NB4 (cell line): ENCODE data around the gene MICAL2.

Experiments
- DNase-seq: peaks from one replicate; pipeline ENCODE4 v3.0.0; 2010; ENCODE audit warnings: low read depth
- H3K4me3 ChIP-seq: one replicate; pipeline ENCODE4 v1.5.1; 2011; ENCODE audit warnings: mild to moderate bottlenecking, low read depth, low read length, moderate library complexity
- CTCF ChIP-seq: IDR thresholded peaks from one replicate; pipeline ENCODE4 v1.5.1; 2012; ENCODE audit warnings: low read depth, low read length
- MAX ChIP-seq: IDR thresholded peaks from 2 replicates; pipeline ENCODE4 v1.6.1; 2011; ENCODE audit warnings: low read depth, low read length
- MYC ChIP-seq: IDR thresholded peaks from 2 replicates; pipeline ENCODE4 v1.6.1; 2011; ENCODE audit warnings: low read depth, low read length
- POLR2A ChIP-seq: IDR thresholded peaks from 2 replicates; pipeline ENCODE4 v1.6.1; 2011; ENCODE audit warnings: mild to moderate bottlenecking; ENCODE audit not compliant: insufficient read length; ENCODE audit errors: extremely low read depth

The MICAL2 gene

GRCh38 chr11:12170984-12171383 is 60.6 kb downstream of the MICAL2 start:
- H3K4me3 ChIP-seq, result no peak overlapping the region
- DNase-seq, result no peak
- TF ChIP-seq MYC, result no peak
- TF ChIP-seq POLR2A, result no peak
- TF ChIP-seq CTCF, result no peak
- TF ChIP-seq MAX, result no peak

GRCh38 chr11:12171921-12172320 is 61.5 kb downstream of the MICAL2 start:
- TF ChIP-seq MAX, result no peak
- no peak for TF ChIP-seq POLR2A
- TF ChIP-seq CTCF, result no peak
- TF ChIP-seq MYC, result no peak
- DNase-seq, result no peak
- no peak overlapping the region for H3K4me3 ChIP-seq

GRCh38 chr11:12172493-12173013 is 62.2 kb downstream of the MICAL2 start:
- no peak for TF ChIP-seq MAX
- DNase-seq, result no peak
- H3K4me3 ChIP-seq, result no peak overlapping the region

GRCh38 chr11:12173111-12173510 is 62.7 kb downstream of the MICAL2 start:
- H3K4me3 ChIP-seq, result no peak overlapping the region
- no peak for TF ChIP-seq POLR2A
- TF ChIP-seq MYC, result no peak
- no peak for DNase-seq

- no peak overlapping the region for H3K4me3 ChIP-seq
- DNase-seq, result no peak
- no peak for TF ChIP-seq MYC
Observed at GRCh38 chr11:12174128-12174476, 63.7 kb downstream of the MICAL2 start.

GRCh38 chr11:12174477-12175143 is 64.2 kb downstream of the MICAL2 start:
- peak; percentile 79 for DNase-seq
- TF ChIP-seq MAX, result no peak
- no peak for TF ChIP-seq MYC
- no peak overlapping the region for H3K4me3 ChIP-seq

- DNase-seq, result no peak
- no peak overlapping the region for H3K4me3 ChIP-seq
- TF ChIP-seq POLR2A, result no peak
- TF ChIP-seq CTCF, result no peak
Observed at GRCh38 chr11:12175694-12176241, 65.4 kb downstream of the MICAL2 start.

GRCh38 chr11:12176410-12176809 is 66.0 kb downstream of the MICAL2 start:
- DNase-seq, result no peak
- no peak overlapping the region for H3K4me3 ChIP-seq

More at GRCh38 chr11:12176410-12176809, 66.0 kb downstream of the MICAL2 start:
- TF ChIP-seq POLR2A (no peak), MYC (no peak), MAX (no peak), CTCF (no peak)
